Measurements from ENCODE around the gene GPC3.

The GPC3 gene

DNA sequence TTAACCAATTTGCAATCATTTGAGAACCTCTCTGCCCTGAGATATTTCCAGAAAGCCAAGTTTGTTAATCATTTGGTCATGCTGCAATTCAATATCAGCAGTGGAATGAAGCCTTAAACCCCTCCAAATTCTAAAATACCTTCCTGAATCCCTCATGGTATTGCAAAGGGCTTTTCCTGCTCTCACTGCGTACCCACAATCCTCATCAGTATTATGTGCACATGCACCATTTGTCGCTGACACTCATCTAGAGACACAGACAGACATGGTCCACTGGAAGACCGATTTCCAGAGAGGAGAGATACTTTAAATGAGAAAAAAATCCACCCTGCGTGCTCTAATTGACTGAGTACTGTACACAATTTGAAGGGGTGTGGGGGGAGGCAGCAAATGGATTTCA is 104.4 kb downstream of the GPC3 start:
- no peak for DNase-seq

DNA sequence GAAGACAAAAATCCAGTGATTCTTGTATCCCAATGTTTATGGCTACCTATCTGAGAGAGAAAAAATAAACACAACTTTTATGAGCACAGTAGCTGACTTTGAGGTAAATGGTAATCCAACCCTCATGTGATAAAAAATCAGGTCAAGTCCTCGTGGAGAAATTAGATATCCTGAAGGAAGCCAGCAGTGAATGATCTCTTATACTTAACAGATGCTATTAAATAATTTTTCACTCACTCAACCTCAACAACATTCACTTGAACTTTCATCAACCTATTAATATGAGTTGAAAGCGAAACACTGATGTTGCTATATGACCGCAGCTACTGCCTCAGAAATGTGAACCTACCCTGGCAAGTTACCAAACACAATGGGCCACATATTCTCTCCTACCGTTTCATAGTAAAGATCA is 105.4 kb downstream of the GPC3 start:
- no peak for DNase-seq

DNA sequence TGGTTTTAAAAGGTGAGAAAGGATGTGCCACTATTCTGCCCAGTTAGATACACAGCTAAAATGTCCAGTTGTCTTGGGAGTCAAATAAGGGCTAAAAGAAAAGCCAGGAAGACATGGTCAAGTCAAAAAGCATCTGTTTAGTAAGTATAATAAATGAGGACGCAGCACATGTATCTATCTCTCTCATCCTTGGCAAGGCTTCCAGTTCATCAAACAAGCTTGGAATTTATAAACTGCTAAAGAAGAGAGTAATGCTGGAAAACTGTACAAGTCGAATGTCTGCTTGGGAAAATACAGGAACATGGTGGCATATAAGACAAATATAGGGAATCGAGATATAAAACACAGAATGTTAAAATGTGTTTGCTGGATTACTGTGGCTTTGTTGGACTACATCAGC is 106.7 kb downstream of the GPC3 start:
- DNase-seq, result no peak

DNA sequence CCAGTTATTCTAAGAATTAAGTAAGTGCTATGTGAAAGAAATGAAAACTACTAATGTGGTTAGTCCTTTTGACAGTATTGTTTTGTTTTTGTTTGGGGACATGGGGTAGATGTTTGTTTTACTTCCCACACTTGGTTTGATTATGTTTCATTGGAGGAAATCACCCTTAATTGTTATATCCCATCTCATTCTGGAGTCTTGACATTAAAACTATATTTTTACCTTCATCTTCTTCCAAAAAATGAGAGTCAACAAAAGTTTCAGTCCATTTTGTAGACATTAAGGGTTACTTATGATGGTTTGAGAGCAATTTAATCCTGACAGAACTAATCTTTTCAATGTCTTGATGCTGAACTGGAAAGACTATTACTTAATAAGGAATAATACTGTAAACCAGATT is 108.7 kb downstream of the GPC3 start:
- no peak for DNase-seq

DNA sequence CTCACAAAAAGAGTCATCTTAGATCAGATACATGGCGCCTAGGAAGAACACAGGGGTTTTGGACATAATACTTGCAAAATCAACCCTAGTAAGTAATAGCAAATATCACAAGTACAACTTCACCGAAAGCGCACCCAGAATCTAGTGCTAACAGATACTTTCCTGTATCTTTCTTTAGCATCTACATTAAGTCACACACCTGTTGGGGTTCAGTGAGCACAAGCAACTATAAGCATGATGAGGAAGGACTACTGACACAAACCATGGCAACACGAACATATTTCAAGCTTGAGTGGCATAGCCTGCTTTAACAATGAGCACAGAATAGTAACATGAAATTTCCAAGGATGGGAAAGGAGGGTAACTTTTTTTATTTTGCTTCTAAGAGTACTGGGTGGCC is 116.1 kb downstream of the GPC3 start:
- no peak for DNase-seq

DNA sequence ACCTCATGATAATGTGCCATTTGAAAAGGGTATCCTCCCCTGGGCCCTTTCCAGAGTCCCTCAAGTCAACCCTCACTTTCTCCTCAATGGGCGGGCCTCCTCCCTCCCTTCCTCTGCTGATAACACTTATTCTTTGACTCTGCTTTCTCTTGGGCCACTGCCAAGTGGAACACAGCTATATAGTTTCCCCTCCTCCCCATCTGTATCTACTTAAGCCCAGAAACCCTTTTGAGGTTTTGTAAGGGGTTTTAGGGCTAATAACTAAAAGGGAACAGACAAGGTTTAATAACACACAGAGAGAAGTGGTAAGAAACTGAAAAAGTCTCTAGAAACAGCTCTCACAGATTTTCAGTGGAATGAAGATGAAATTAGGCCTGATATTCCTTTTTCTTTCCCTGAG is 116.7 kb downstream of the GPC3 start:
- DNase-seq, result no peak

DNA sequence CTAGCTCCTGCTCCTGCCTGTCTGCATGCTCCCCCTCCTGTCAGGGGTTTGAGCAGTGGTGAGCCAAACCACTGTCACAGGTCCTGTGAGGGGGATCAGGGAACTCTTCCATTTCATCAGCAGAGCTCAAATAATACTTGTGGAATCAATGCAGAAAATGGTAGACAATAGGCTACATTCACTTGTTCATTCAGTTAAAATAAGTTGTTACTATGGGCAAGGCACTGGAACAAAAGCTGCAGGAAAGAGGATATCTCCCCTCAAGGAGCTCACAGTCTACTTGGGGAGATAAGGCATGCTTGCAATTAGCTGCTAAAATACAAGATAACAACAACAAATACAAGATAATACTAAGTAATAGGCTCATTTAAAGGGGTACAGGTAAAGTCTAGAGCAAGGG is 117.1 kb downstream of the GPC3 start:
- no peak for DNase-seq

DNA sequence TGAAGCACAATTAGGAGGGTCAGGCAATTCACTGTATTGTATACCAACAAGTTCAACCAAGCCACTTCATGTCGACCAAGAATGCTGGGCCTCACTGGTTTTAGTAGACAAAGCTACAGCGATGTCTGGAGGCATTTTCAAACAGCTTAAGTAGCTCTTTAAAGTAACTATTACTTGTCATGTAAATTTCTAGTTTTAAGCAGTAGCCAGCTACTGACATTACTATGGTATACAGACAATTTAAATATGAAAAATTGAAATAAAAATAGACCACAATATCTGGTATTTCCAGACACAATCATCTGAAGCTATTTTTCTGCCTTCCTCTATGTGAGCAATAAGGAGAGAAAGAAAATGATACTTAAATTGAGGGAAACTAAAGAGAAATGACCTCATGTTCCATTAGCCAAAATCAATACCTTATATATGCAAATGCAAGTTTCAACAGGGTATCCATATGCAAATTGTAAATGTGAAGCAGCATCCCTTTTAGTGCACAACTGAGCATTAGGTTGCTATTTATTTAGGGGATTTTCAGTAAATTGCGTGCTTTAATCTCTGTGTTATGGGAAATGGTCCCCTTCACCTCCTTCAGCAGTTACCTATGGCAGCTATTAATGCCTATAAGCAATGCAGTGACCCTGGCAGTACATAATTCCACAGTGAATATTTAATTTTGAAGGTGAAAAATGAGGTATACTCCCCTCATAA is 119.5 kb downstream of the GPC3 start:
- no peak for DNase-seq

DNA sequence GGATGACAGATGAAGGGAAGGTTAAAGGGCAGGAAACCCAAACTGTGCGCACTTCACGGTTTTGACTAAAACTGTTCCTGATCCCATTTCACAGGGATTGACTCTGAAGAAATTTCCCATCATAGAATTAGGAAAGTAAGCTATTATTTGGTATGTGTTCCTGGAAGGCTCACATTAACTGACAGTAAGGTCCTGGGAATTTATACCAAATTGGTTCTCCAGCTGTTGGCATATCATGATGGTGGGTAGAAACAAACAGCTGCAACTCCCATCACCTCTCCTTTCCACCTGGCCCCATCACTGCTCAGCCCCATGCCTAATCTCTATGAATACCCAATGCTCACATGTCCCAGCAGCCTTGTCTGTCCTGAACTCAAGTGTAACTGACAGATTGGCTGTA is 121.2 kb downstream of the GPC3 start:
- no peak for DNase-seq

DNA sequence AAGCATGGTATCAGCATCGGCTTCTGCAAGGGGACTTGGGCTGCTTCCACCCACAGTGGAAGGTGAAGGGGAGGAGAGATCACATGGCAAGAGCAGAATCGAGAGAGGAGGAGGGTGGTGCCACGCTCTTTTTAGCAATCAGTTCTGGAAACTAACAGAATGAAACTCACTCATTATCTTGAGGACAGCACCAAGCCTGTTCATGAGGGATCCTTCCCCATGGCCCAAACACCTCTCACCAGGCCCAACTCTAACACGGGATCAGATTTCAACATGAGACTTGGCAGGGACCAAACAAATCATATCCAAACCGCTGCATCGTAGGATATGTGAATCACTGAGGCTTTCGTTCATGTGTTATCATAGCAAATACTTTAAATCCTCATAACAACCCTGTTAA is 125.5 kb downstream of the GPC3 start:
- no peak for DNase-seq

DNA sequence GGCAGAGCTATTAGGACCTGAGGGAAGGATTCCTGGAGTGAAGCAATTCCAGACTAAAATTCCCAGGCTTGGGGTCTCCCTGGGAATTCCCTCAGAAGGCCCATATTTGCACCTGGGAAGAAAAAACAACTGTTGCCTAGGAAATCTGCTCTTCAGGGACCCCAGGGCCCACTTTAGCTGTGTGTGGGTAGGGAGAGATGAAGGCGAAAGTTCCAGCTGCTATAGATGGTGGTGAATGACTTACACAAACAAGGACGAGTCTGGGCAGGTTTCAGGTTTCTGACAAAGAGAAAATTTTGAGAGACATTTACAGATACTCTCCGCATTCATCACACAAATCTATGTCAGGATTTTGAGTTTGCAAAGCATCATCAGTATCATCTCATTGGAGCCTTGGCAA is 126.1 kb downstream of the GPC3 start:
- DNase-seq, result no peak

DNA sequence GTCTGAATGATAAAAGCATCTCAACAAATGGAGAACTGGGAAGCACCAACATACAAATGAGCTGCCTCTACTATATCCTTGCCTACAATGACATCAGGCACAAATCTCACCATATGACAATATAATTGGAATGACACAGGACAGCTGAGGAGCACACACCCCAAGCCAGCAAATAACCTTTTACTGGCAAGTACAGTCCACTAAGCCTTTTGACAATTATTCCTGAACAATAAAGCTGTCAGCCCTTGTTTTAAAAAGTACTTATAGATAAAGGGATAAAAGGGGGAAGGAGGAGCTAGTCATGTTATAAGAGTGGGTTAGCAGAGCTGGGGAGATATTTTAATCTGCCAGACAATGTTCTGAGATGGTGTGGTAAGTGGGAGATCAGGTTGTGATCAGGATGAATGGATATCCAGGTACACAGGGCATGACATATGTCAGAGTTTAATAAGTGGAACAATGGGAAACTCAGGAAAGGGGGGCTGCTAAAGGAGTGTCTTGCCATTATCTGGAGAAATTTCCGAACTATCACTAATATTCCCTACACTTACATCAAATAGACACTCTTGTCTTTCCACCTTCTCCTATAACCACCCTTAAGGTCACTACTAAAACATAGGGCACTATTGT is 127.6 kb downstream of the GPC3 start:
- no peak for DNase-seq

DNA sequence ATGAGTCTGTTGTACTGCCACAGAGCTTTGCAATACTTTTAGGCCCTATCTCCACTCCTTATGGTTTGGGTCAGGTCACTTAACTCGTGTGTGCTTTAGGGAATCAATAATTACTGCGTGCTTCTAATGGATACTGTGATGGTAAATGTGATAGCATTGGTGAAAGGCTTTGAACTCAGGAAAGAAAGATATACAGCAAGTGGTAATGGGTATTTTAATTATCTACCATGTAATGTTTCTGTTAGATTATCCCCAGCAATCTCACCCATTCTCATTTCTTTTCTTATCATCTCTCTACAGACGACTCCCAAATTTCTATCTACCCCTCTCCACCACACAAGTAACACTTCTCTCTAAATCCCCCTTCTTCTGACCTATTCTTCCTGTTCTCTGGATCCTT is 128.6 kb downstream of the GPC3 start:
- DNase-seq, result no peak

DNA sequence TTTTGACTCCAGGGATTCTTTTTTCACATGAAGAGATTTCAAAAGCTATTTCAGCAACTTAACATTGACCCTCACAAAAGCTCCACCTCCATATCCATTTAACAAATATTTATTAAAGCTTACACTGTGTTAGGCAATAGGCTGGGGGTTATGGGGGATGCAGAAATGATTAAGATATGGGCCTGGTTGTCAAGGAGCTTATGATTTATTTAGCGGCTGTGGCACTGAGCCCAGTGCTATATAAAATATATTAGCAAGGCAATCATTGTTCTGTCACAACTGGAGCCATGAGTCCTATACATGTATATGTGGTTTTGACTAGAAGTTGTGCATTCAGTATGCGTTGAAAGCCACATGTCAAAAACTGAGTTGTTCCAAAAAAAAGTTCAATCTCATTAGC is 131.1 kb downstream of the GPC3 start:
- DNase-seq, result no peak

DNA sequence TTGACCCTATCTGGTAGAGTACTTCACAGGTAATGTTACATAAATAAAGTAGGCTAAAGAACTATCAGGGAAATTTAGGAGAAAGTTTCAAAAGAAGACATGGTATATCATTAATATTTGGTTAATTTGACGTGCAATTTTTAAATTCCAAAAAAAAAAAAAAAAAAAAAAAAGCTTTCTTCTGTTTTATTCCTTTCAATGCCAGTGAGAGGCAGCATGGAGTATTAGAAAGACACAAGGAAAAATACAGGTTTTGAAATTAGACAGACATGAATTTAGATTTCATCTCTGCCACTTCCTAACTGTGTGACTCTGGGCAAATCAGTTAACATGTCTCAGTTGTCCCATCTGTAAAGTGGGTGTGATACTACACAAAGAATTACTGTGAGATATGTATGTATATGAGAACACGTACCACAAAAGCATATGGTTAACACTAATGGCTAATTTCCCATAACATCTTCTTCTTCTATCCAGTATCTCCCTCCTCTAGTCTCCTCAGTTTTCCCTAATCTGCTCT is 132.5 kb downstream of the GPC3 start:
- DNase-seq, result no peak

DNA sequence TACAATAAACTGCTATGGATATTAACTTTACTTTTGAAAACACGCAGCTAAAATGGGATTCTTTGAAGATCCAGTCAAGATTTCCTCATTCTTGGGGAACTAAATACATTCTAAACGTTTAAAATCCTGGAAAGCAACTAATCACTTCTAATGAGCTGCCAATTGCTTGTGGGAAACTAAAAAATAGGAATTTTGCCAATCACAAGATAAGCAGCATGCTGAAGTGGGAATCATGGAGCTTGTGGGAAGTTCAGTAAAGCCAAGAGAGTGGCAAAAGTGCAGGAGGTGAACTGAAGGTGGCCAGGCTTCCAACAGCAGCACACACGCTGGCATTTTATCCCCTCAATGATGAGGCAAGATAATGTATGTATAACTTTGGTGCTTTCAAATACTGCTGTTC is 133.0 kb downstream of the GPC3 start:
- no peak for DNase-seq

DNA sequence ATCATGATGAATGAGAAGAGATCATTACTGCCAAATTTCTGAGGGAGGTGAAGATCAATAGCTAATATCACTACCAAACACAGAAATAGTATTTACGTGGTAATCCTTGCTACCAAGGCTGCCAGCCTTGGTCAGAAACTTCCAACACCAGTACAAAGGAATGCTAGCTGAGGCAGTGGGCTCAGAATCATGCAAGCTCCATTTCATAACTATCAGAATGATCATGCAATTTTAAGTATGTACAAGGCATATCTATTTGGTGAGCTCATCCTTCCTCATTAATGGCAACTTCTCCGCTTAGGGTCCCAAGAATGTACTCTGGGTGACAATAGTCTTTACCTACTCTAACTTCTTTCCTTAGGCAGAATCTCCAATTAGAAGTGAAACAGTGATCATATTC is 135.0 kb downstream of the GPC3 start:
- no peak for DNase-seq

DNA sequence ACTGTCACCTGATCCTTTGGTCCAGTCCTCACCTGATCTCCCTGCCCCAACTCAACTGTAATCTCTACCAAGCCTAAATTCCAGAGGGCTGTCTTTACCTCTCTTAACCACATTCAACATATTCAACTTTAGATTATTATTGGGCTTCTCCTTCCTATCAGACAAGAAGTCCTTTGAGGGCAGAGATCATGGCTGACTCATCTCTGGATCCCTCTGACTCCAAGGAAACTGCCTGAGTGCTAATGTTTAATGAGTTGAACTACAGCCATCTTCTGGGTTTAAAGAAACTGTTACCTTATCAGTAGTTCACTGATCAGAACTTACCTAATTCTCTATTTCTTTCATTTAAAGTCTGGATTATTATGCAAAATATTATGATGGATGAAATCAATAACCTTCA is 135.7 kb downstream of the GPC3 start:
- no peak for DNase-seq

DNA sequence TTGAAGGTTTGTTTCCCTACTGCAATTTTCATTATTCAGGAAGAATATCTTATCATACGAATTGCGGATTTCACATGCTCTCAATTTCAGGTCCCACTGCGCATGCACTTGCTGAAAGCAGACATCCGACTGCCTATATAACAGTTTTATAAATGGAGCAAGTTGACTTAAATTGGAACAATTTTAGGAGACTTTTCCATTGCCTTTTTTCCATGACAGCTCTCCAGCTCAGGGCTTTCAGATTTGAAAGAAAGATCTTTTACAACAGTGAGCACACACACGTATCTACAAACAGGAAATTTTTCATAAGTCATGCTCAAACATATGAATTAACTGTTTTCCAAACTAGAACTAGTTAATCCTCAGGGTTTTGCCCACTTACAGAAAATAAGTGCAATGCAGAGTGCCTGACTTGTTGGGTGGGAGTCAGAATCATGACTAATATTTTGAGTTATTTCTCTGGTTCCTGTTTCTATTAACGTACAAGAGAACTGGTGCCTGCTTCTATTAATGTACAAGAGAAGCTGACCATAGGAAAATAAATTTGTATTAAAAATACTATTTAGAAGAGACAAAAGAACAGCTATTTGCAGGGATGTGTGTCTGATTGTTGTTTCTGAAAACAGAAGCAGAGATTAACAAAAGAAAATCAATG is 137.9 kb downstream of the GPC3 start:
- no peak for DNase-seq

DNA sequence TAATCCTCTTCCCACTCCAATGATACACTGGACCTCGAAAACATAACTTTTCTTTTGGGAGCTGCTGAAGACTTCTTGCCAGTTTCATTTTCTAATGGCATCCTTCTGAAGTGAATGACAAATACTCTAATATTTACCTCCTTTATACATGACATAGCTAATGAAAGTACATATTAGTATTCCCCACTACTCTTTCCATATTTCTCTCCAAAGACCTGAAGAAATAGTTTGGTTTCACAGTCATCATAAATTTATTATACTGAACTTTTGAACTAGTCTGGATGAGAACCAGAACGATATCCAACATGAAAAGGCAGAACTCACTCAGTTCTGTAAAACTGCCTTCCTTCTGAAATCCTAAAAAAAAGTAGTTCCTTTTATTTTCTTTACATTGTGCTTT is 139.1 kb downstream of the GPC3 start:
- no peak for DNase-seq

DNA sequence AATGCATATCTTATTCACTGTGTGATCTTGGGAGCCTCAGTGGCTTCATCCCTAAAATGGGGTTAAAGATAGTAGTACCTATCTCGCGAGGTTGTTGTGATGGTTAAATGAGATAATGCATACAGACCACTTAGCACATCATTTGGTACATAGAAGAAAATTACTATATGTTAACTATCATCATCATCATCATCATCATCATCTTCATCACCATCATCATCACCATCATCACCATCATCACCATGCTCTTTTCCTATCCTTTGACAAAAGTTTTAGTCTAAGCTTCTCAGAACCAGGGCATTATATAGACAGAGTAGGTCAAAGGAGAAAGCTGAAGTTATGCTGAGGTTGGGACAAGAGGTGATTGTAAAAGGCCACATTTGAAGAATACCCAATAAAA is 145.0 kb downstream of the GPC3 start:
- no peak for DNase-seq

DNA sequence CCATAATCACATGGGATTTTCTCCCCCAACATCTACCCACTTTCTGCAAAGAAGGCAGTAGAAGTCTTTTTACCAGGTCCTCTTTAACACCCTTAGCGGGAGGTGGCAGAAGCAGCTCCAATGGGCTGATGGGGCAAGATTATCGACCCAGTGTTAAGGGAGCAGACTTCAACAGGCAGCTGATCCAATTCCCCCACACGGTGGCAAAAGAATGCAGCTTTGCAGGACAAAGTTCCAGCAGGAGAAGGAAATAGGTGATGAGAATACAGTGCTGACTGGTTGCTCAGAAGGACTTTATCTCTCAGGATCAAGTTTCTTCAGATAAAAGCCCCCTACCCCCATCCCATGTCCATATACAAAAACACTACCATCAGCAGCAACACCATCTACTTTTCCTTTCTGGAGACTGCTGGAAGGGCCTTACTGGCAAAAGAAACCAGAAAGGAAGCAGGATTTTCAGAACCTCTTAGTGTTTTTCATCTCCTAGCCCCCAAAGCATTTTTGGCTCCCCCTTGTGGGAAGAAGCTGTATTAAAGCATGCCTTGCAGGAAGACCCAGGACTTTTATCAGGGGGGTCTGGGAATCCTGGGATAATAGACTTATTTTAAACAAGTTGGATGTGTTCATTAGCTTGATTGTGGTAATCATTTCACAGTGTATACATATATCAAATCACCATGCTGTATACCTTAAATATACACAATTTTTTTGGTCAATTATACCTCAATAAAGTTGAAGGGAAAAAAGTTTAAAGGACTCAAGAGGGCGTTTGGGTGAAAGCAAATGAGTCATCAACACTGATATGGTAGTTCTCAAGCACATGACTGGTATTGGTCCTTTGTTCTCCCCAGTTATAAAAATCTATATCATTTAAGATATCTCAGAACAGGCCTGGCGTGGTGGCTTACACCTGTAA is 146.4 kb downstream of the GPC3 start:
- DNase-seq, result peak in 1 of 2 donors; percentile 17

DNA sequence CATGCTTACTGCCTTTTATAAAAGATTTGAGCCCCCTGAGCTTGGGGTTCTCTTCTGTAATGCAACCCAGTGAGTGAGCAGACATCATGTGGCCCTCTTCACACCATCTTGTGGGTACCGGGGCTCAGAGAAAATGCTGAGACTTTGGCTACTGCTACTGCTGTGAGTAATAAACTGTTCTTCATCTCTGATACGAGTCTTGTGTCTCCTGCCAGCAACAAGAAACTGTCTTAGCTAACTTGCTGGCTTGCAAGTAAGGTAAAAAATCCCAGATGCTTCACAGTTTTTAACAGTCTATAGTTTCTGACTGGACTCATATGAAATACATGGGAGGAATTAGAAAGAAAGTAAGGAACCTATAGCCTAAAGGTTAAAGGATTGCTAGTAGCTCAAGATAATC is 148.3 kb downstream of the GPC3 start:
- DNase-seq, result no peak
